Measurements from ENCODE around the gene LTBP2. TPM values are rescaled to one million over a fixed set of nuclear protein-coding genes. Genes with fewer than 3 reads are reported as not detected.

The LTBP2 gene
- total RNA-seq, 1 experiment from 2014 or later, result 1.6 TPM

GRCh38 chr14:74638066-74638465 is 26.0 kb upstream of the LTBP2 start:
- DNase-seq (ENCODE audit: low spot score), result no peak

- no peak for DNase-seq (ENCODE audit: low spot score)
Measured at GRCh38 chr14:74637178-74637550, 25.1 kb upstream of the LTBP2 start.

GRCh38 chr14:74636424-74637177 is 24.6 kb upstream of the LTBP2 start:
- no peak for DNase-seq (ENCODE audit: low spot score)

GRCh38 chr14:74635847-74636246 is 23.8 kb upstream of the LTBP2 start:
- DNase-seq (ENCODE audit: low spot score), result no peak

GRCh38 chr14:74634964-74635363 is 22.9 kb upstream of the LTBP2 start:
- no peak for DNase-seq (ENCODE audit: low spot score)

GRCh38 chr14:74634481-74634880 is 22.4 kb upstream of the LTBP2 start:
- no peak for DNase-seq (ENCODE audit: low spot score)

- no peak for DNase-seq (ENCODE audit: low spot score)
Measured at GRCh38 chr14:74630881-74631690, 19.0 kb upstream of the LTBP2 start.

GRCh38 chr14:74628418-74628817 is 16.4 kb upstream of the LTBP2 start:
- no peak for DNase-seq (ENCODE audit: low spot score)

GRCh38 chr14:74627076-74627475 is 15.0 kb upstream of the LTBP2 start:
- DNase-seq (ENCODE audit: low spot score), result no peak

- no peak for DNase-seq (ENCODE audit: low spot score)
Measured at GRCh38 chr14:74622257-74622656, 10.2 kb upstream of the LTBP2 start.

- DNase-seq (ENCODE audit: low spot score), result no peak
Measured at GRCh38 chr14:74621556-74621955, 9.5 kb upstream of the LTBP2 start.

GRCh38 chr14:74620923-74621322 is 8.9 kb upstream of the LTBP2 start:
- no peak for DNase-seq (ENCODE audit: low spot score)

- peak; percentile 96 for DNase-seq (ENCODE audit: low spot score)
Measured at GRCh38 chr14:74620497-74620921, 8.5 kb upstream of the LTBP2 start.

- peak; percentile 91 for DNase-seq (ENCODE audit: low spot score)
Measured at GRCh38 chr14:74619672-74620131, 7.7 kb upstream of the LTBP2 start.

GRCh38 chr14:74618078-74618952 is 6.3 kb upstream of the LTBP2 start:
- DNase-seq (ENCODE audit: low spot score), result peak; percentile 46

GRCh38 chr14:74616996-74617700 is 5.1 kb upstream of the LTBP2 start:
- DNase-seq (ENCODE audit: low spot score), result no peak

GRCh38 chr14:74616507-74616906 is 4.5 kb upstream of the LTBP2 start:
- peak; percentile 50 for DNase-seq (ENCODE audit: low spot score)

- no peak for DNase-seq (ENCODE audit: low spot score)
Measured at GRCh38 chr14:74615735-74616134, 3.7 kb upstream of the LTBP2 start.

- DNase-seq (ENCODE audit: low spot score), result no peak
Measured at GRCh38 chr14:74614508-74615495, 2.8 kb upstream of the LTBP2 start.
